Body of pancreas (tissue), 4 donors: ENCODE data around the gene RBP3.

ENCODE experiments used
- POLR2A ChIP-seq, 3 donors: fragments of 450-650 bp; IDR thresholded peaks; one replicate each; pipeline ENCODE4 v1.6.1; 2016; ENCODE audit warnings: antibody characterized with exemption in 3 of 3, mild to moderate bottlenecking in 2 of 3
- TF ChIP-seq, protein P1 (sequence below), 7 experiments: fragments of 450-650 bp in 4 of 7; fragments of 200-600 bp in 3 of 7; sonication (generic) in 3 of 7; IDR thresholded peaks; one replicate each; pipeline ENCODE4 v1.5.1; 2016 to 2019; ENCODE audit warnings: antibody characterized with exemption in 7 of 7

GRCh38 chr10:47349516-47349915, 1.4 kb downstream of the RBP3 start:
- TF ChIP-seq, protein P1, sequence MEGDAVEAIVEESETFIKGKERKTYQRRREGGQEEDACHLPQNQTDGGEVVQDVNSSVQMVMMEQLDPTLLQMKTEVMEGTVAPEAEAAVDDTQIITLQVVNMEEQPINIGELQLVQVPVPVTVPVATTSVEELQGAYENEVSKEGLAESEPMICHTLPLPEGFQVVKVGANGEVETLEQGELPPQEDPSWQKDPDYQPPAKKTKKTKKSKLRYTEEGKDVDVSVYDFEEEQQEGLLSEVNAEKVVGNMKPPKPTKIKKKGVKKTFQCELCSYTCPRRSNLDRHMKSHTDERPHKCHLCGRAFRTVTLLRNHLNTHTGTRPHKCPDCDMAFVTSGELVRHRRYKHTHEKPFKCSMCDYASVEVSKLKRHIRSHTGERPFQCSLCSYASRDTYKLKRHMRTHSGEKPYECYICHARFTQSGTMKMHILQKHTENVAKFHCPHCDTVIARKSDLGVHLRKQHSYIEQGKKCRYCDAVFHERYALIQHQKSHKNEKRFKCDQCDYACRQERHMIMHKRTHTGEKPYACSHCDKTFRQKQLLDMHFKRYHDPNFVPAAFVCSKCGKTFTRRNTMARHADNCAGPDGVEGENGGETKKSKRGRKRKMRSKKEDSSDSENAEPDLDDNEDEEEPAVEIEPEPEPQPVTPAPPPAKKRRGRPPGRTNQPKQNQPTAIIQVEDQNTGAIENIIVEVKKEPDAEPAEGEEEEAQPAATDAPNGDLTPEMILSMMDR (IDR thresholded peaks at IDR 0.05): no peak
- no peak for TF ChIP-seq POLR2A (IDR thresholded peaks at IDR 0.05)
